ENCODE data around the gene VPS35. TPM values are rescaled to one million over a fixed set of nuclear protein-coding genes. Genes with fewer than 3 reads are reported as not detected.

Gene VPS35
- total RNA-seq, 2 experiments from 2014 or later = 112 to 114 TPM

- Mint-ChIP-seq H3K36me3 (no peaks in the 10 kb centered on the region), H3K9me3 (peaks cover 12% of the 10 kb centered on the region), H3K27me3 (peaks cover 1% of the 10 kb centered on the region), H3K4me1 (ENCODE audit: low read depth) (no peaks in the 10 kb centered on the region), H3K27ac (no peak overlapping the region), H3K4me3 (no peak overlapping the region)
- ChIA-PET CTCF (no interaction called here), POLR2A (no interaction called here)
- no peak for DNase-seq
- intact Hi-C loops (cut with micrococcal nuclease) = no loop called here
Measured at GRCh38 chr16:46727184-46727583, 38.2 kb upstream of the VPS35 start.

GRCh38 chr16:46721885-46722284 is 32.9 kb upstream of the VPS35 start:
- H3K9me3 Mint-ChIP-seq = peaks cover 12% of the 10 kb centered on the region
- H3K27ac Mint-ChIP-seq = no peak overlapping the region
- CTCF ChIA-PET = no interaction called here
- POLR2A ChIA-PET = no interaction called here
- H3K27me3 Mint-ChIP-seq = no peaks in the 10 kb centered on the region
- no peaks in the 10 kb centered on the region for H3K36me3 Mint-ChIP-seq
- DNase-seq = no peak
- no peak overlapping the region for H3K4me3 Mint-ChIP-seq
- intact Hi-C loops (cut with micrococcal nuclease) = no loop called here
- H3K4me1 Mint-ChIP-seq (ENCODE audit: low read depth) = no peaks in the 10 kb centered on the region

DNA sequence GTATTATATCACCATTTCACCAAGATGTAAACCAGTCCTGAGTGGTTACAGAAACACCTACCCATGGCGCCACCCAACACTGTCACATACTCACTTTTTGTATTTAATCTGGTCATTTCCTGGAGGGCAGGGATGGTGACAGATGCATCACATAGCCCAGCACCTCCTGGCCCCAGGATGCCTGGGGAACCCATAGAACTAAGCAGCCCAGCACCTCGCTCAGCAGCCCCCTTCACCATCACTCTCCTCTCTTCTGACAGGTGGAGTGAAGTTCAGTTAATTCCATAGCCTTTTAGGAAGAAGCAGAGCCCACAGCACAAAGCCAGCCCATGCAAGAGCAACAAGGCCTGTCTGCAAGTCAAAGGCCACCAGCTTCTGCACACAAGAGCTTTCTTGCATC is 31.6 kb upstream of the VPS35 start:
- H3K36me3 Mint-ChIP-seq = no peaks in the 10 kb centered on the region
- H3K9me3 Mint-ChIP-seq = peaks cover 8% of the 10 kb centered on the region
- no peak for DNase-seq
- CTCF ChIA-PET = no interaction called here
- intact Hi-C loops (cut with micrococcal nuclease) = no loop called here
- H3K27ac Mint-ChIP-seq = no peak overlapping the region
- H3K27me3 Mint-ChIP-seq = no peaks in the 10 kb centered on the region
- POLR2A ChIA-PET = no interaction called here
- H3K4me1 Mint-ChIP-seq (ENCODE audit: low read depth) = no peaks in the 10 kb centered on the region
- H3K4me3 Mint-ChIP-seq = no peak overlapping the region

DNA sequence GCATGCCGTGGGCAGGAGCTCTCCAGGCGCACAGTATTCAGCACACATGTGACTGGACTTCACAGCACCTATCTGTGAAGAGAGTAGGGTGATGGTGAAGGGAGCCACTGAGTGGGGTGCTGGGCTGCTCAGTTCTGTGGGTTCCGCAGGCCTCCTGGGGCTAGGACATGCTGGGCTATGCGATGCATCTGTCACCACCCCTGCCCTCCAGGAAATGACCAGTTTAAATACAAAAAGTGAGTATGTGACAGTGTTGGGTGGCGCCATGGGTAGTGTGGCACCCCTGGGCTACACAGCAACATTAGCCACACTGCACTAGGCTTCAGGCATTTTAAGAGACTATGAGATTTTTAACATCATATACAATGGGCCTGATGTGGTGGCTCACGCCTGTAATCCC is 30.6 kb upstream of the VPS35 start:
- Mint-ChIP-seq H3K27me3 (no peaks in the 10 kb centered on the region), H3K4me3 (no peak overlapping the region), H3K9me3 (peaks cover 2% of the 10 kb centered on the region), H3K27ac (no peak overlapping the region), H3K4me1 (ENCODE audit: low read depth) (no peaks in the 10 kb centered on the region), H3K36me3 (no peaks in the 10 kb centered on the region)
- intact Hi-C loops (cut with micrococcal nuclease) = no loop called here
- CTCF ChIA-PET = no interaction called here
- POLR2A ChIA-PET = no interaction called here
- no peak for DNase-seq

GRCh38 chr16:46718214-46718613 is 29.2 kb upstream of the VPS35 start:
- POLR2A ChIA-PET = no interaction called here
- Mint-ChIP-seq H3K36me3 (no peaks in the 10 kb centered on the region), H3K27me3 (no peaks in the 10 kb centered on the region), H3K27ac (no peak overlapping the region), H3K9me3 (no peaks in the 10 kb centered on the region), H3K4me1 (ENCODE audit: low read depth) (no peaks in the 10 kb centered on the region), H3K4me3 (no peak overlapping the region)
- intact Hi-C loops (cut with micrococcal nuclease) = no loop called here
- no peak for DNase-seq
- CTCF ChIA-PET = no interaction called here

- H3K4me1 Mint-ChIP-seq (ENCODE audit: low read depth) = no peaks in the 10 kb centered on the region
- ChIA-PET CTCF (no interaction called here), POLR2A (no interaction called here)
- intact Hi-C loops (cut with micrococcal nuclease) = no loop called here
- no peak overlapping the region for H3K27ac Mint-ChIP-seq
- no peak overlapping the region for H3K4me3 Mint-ChIP-seq
- H3K36me3 Mint-ChIP-seq = no peaks in the 10 kb centered on the region
- H3K27me3 Mint-ChIP-seq = no peaks in the 10 kb centered on the region
- DNase-seq = no peak
- no peaks in the 10 kb centered on the region for H3K9me3 Mint-ChIP-seq
Measured at GRCh38 chr16:46717692-46718091, 28.7 kb upstream of the VPS35 start.

GRCh38 chr16:46715769-46716305 is 26.9 kb upstream of the VPS35 start:
- Mint-ChIP-seq H3K27ac (no peak overlapping the region), H3K36me3 (no peaks in the 10 kb centered on the region), H3K4me3 (no peak overlapping the region), H3K9me3 (no peaks in the 10 kb centered on the region), H3K27me3 (no peaks in the 10 kb centered on the region), H3K4me1 (ENCODE audit: low read depth) (no peaks in the 10 kb centered on the region)
- POLR2A ChIA-PET = no interaction called here
- CTCF ChIA-PET = no interaction called here
- no peak for DNase-seq
- intact Hi-C loops (cut with micrococcal nuclease) = no loop called here

DNA sequence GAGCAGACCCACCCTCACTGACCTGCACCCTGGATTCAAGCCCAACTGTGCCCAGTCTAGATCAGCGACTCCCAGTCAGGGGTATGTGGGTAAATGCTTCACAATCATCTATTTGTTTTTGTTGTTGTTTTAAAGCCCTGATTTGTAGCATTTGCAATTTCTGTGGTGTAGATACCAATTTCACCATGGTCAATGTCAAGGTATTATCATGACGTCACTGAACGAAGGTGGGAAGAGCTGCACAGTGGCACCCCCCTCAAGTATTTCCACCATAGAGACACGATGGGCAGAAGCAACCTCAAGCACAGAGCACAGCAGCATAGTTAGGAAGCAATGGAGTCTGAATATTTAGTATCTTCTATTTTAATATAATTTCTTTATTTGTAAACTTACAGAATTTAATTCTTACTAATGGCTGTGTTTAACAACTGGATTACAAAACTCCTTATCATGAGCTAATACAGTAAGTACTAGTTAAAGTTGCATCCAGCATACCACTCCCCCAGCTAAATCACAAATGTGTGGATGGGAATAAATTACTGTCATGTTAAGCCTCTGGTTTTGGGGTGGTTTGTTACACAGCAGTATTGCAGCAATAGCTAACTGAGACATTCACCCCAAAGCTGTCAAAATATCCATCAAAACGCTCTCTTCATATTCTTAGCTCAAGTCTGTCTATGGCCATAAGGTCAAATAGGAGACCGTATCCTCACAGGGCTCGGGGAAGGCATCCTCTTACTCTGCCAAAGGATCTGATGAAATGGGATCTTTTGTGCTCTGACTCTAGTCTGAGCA is 26.0 kb upstream of the VPS35 start:
- POLR2A ChIA-PET = no interaction called here
- H3K36me3 Mint-ChIP-seq = no peaks in the 10 kb centered on the region
- DNase-seq = no peak
- intact Hi-C loops (cut with micrococcal nuclease) = no loop called here
- H3K27ac Mint-ChIP-seq = no peak overlapping the region
- H3K4me1 Mint-ChIP-seq (ENCODE audit: low read depth) = no peaks in the 10 kb centered on the region
- H3K9me3 Mint-ChIP-seq = no peaks in the 10 kb centered on the region
- CTCF ChIA-PET = interaction anchor here (0.9 kb wide), 1 partner anchor 9 kb away, joined by 3 read pairs; no protein-coding TSS in a partner anchor
- no peaks in the 10 kb centered on the region for H3K27me3 Mint-ChIP-seq
- no peak overlapping the region for H3K4me3 Mint-ChIP-seq

- no peaks in the 10 kb centered on the region for H3K9me3 Mint-ChIP-seq
- intact Hi-C loops (cut with micrococcal nuclease) = no loop called here
- H3K36me3 Mint-ChIP-seq = no peaks in the 10 kb centered on the region
- H3K27ac Mint-ChIP-seq = no peak overlapping the region
- H3K27me3 Mint-ChIP-seq = no peaks in the 10 kb centered on the region
- POLR2A ChIA-PET = no interaction called here
- DNase-seq = no peak
- H3K4me1 Mint-ChIP-seq (ENCODE audit: low read depth) = no peaks in the 10 kb centered on the region
- CTCF ChIA-PET = no interaction called here
- no peak overlapping the region for H3K4me3 Mint-ChIP-seq
Measured at GRCh38 chr16:46713634-46714033, 24.7 kb upstream of the VPS35 start.

DNA sequence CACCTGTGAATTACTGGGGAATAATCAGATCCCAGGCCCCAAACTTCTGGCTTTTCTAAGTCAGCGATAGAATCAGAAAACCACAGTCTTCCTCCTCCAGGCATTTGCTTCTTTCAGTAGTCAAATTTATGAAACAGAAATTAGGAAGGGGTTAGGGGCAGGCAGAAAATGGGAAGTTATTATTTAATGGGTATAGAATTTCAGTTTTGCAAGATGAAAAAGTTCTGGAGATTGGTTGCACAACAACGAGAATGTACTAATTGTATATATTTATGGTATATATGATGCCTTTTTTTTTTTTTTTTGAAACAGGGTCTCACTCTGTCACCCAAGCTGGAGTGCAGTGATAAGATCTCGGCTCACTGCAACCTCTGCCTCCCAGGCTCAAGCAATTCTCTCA is 23.9 kb upstream of the VPS35 start:
- intact Hi-C loops (cut with micrococcal nuclease) = no loop called here
- no peaks in the 10 kb centered on the region for H3K9me3 Mint-ChIP-seq
- ChIA-PET CTCF (no interaction called here), POLR2A (no interaction called here)
- H3K4me1 Mint-ChIP-seq (ENCODE audit: low read depth) = no peaks in the 10 kb centered on the region
- no peaks in the 10 kb centered on the region for H3K36me3 Mint-ChIP-seq
- no peak for DNase-seq
- no peak overlapping the region for H3K27ac Mint-ChIP-seq
- H3K27me3 Mint-ChIP-seq = no peaks in the 10 kb centered on the region
- H3K4me3 Mint-ChIP-seq = no peak overlapping the region

GRCh38 chr16:46711106-46712058 is 22.4 kb upstream of the VPS35 start:
- ChIA-PET CTCF (no interaction called here), POLR2A (interaction anchor here (0.6 kb wide), 1 partner anchor 51 kb away, joined by 3 read pairs; no protein-coding TSS in a partner anchor)
- no peaks in the 10 kb centered on the region for H3K9me3 Mint-ChIP-seq
- no peaks in the 10 kb centered on the region for H3K36me3 Mint-ChIP-seq
- no peak overlapping the region for H3K4me3 Mint-ChIP-seq
- H3K27ac Mint-ChIP-seq = no peak overlapping the region
- intact Hi-C loops (cut with micrococcal nuclease) = no loop called here
- no peak for DNase-seq
- peaks cover 6% of the 10 kb centered on the region for H3K4me1 Mint-ChIP-seq (ENCODE audit: low read depth)
- H3K27me3 Mint-ChIP-seq = no peaks in the 10 kb centered on the region

DNA sequence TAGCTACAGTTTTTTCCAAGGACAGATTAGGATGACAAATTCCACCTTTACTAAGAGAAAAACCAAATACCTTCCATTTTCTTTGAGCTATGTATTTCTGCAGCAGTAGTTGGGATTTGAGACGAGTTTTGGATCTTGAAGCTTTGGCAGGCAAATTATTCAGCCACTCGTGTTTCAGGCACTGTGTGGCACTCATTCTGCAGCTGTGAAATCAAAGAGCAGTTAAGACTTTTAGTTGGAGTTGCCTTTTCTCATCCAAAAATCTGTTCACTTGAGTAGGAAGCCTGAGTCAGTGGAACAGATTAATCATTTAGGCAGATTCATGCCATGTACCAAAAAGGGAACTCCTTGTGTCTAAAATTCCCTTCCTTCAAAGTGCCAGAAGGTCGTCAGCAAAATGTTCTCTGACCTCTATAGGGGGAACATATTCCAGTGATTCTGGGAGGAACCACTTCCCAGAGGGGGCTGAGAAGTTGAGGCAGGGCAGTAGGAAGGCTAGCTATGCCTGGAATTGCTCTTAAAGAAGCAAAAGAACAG is 20.6 kb upstream of the VPS35 start:
- intact Hi-C loops (cut with micrococcal nuclease) = no loop called here
- Mint-ChIP-seq H3K36me3 (no peaks in the 10 kb centered on the region), H3K9me3 (no peaks in the 10 kb centered on the region), H3K4me3 (no peak overlapping the region), H3K4me1 (ENCODE audit: low read depth) (peaks cover 6% of the 10 kb centered on the region), H3K27me3 (no peaks in the 10 kb centered on the region), H3K27ac (no peak overlapping the region)
- no peak for DNase-seq
- ChIA-PET POLR2A (no interaction called here), CTCF (interaction anchor here (1.1 kb wide), 1 partner anchor 25 kb away, joined by 3 read pairs; no protein-coding TSS in a partner anchor)

Data from activated CD4-positive, alpha-beta memory T cell treated with anti-CD3 and anti-CD28 coated beads for 36 hours (primary cell).